Measurements from ENCODE around the gene FOXP1. TPM values are rescaled to one million over a fixed set of nuclear protein-coding genes. Genes with fewer than 3 reads are reported as not detected.

FOXP1 gene
- total RNA-seq, 1 experiment from 2014 or later = 2.9 TPM

DNA sequence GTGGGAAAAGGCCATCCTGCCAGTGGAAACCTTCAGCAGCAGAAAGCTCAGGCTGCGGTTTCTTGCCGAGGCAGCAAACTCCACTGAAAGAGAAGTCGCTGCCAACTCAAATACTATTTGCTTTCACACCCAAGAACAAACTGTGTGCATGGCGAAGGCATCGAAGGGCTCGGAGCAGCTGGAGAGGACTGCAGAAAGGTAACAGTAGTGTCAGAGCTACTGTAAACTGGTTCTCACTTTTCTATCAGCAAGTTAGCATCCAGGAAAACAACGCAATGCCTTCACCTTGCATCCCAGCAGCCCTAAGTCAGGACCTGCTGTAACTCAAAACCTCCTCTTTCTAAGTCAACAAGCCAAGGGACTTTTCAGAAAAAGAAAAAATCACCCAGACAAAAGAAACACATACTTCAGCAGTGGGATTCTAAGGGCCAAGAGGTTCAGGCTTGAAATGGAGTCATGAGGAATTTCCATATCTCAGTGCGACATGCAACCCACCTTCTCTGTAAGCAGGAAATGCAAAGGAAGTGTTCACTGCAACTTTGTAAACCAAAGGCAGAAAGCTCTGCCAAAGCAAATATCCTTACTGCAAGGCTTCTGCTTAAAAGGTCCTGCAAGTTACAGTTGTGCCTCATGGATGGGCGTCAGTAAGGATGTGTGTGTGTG lies 193.5 kb downstream of the FOXP1 start:
- POLR2A ChIA-PET = no interaction called here

GRCh38 chr3:71389191-71389590 lies 194.3 kb downstream of the FOXP1 start:
- POLR2A ChIA-PET = no interaction called here
- DNase-seq (ENCODE audit: low read depth, low spot score) (no peak), ATAC-seq (no peak)
- TF ChIP-seq, protein P1, sequence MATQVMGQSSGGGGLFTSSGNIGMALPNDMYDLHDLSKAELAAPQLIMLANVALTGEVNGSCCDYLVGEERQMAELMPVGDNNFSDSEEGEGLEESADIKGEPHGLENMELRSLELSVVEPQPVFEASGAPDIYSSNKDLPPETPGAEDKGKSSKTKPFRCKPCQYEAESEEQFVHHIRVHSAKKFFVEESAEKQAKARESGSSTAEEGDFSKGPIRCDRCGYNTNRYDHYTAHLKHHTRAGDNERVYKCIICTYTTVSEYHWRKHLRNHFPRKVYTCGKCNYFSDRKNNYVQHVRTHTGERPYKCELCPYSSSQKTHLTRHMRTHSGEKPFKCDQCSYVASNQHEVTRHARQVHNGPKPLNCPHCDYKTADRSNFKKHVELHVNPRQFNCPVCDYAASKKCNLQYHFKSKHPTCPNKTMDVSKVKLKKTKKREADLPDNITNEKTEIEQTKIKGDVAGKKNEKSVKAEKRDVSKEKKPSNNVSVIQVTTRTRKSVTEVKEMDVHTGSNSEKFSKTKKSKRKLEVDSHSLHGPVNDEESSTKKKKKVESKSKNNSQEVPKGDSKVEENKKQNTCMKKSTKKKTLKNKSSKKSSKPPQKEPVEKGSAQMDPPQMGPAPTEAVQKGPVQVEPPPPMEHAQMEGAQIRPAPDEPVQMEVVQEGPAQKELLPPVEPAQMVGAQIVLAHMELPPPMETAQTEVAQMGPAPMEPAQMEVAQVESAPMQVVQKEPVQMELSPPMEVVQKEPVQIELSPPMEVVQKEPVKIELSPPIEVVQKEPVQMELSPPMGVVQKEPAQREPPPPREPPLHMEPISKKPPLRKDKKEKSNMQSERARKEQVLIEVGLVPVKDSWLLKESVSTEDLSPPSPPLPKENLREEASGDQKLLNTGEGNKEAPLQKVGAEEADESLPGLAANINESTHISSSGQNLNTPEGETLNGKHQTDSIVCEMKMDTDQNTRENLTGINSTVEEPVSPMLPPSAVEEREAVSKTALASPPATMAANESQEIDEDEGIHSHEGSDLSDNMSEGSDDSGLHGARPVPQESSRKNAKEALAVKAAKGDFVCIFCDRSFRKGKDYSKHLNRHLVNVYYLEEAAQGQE (IDR thresholded peaks at IDR 0.05; ENCODE audit: insufficient read depth in 1 of 2, low read depth in 2 of 2, low read length in 1 of 2) = no peak
- TF ChIP-seq POLR2AphosphoS5 (IDR thresholded peaks at IDR 0.05; ENCODE audit: low read depth, low read length) (no peak), CTCF (IDR thresholded peaks at IDR 0.05) (no peak), TCF7L2 (IDR thresholded peaks at IDR 0.05; ENCODE audit: low read depth, low read length) (no peak), SIN3A (IDR thresholded peaks at IDR 0.05; ENCODE audit: borderline replicate concordance, insufficient read depth, low read depth, low read length) (no peak)
- H3K4me1 ChIP-seq (ENCODE audit: control insufficient read depth, insufficient read depth, low read length) = no peaks in the 10 kb centered on the region
- CTCF ChIA-PET = no interaction called here
- intact Hi-C loops (cut with micrococcal nuclease; ENCODE audit: unreplicated experiment) (no loop called here), in situ Hi-C loops (cut with HindIII; ENCODE audit: low pct_unique_long_range_greater_than_20kb, low sequenced_read_pairs) (no loop called here)
- no peaks in the 10 kb centered on the region for H3K36me3 ChIP-seq (ENCODE audit: control insufficient read depth, insufficient read depth, low read length)
- H3K9me3 ChIP-seq (ENCODE audit: control insufficient read depth, insufficient read depth, low read depth, low read length) = no peaks in the 10 kb centered on the region
- H3K27me3 ChIP-seq (ENCODE audit: control insufficient read depth, insufficient read depth, low read length) = no peaks in the 10 kb centered on the region
- no TSS peak for BruUV-seq (replicated peaks)
- H3K27ac ChIP-seq (ENCODE audit: low read length) = no peak overlapping the region
- H3K4me3 ChIP-seq (ENCODE audit: low read depth in 2 of 2, low read length in 2 of 2) = no peak overlapping the region

More for the DNA sequence above, 193.5 kb downstream of the FOXP1 start:
- ATAC-seq (peak; percentile 38; the same call in 1 of the 2 replicates), DNase-seq (ENCODE audit: low read depth, low spot score) (no peak)
- CTCF ChIA-PET = interaction anchor here (0.6 kb wide), 1 partner anchor 9 kb away, joined by 3 read pairs; no protein-coding TSS in a partner anchor
- H3K4me3 ChIP-seq (ENCODE audit: low read depth in 2 of 2, low read length in 2 of 2) = no peak overlapping the region; a peak in 1 of 4 replicates
- H3K36me3 ChIP-seq (ENCODE audit: control insufficient read depth, insufficient read depth, low read length) = no peaks in the 10 kb centered on the region
- no peaks in the 10 kb centered on the region for H3K9me3 ChIP-seq (ENCODE audit: control insufficient read depth, insufficient read depth, low read depth, low read length)
- no peaks in the 10 kb centered on the region for H3K4me1 ChIP-seq (ENCODE audit: control insufficient read depth, insufficient read depth, low read length)
- TF ChIP-seq, protein P1 (IDR thresholded peaks at IDR 0.05; ENCODE audit: insufficient read depth in 1 of 2, low read depth in 2 of 2, low read length in 1 of 2) = no peak
- TF ChIP-seq POLR2AphosphoS5 (IDR thresholded peaks at IDR 0.05; ENCODE audit: low read depth, low read length) = no peak
- TF ChIP-seq CTCF (IDR thresholded peaks at IDR 0.05) = no peak
- no peak for TF ChIP-seq TCF7L2 (IDR thresholded peaks at IDR 0.05; ENCODE audit: low read depth, low read length)
- no peak for TF ChIP-seq SIN3A (IDR thresholded peaks at IDR 0.05; ENCODE audit: borderline replicate concordance, insufficient read depth, low read depth, low read length)
- BruUV-seq (replicated peaks) = no TSS peak
- H3K27me3 ChIP-seq (ENCODE audit: control insufficient read depth, insufficient read depth, low read length) = no peaks in the 10 kb centered on the region
- H3K27ac ChIP-seq (ENCODE audit: low read length) = no peak overlapping the region
- intact Hi-C loops (cut with micrococcal nuclease; ENCODE audit: unreplicated experiment) = no loop called here
- in situ Hi-C loops (cut with HindIII; ENCODE audit: low pct_unique_long_range_greater_than_20kb, low sequenced_read_pairs) = no loop called here

All from Panc1 (cell line).